Peyer's patch (tissue), 4 donors: ENCODE results near the gene EFNA2. TPM values are rescaled to one million over a fixed set of nuclear protein-coding genes. Genes with fewer than 3 reads are reported as not detected.

Experiments used
- DNase-seq, 3 donors: peaks; one replicate each; pipeline ENCODE4 v3.0.0-alpha.2; 2017 to 2019
- H3K27ac ChIP-seq, 4 donors: fragments of 200-600 bp; sonication (generic); one replicate each; pipeline ENCODE4 v1.5.1; 2016 to 2019
- H3K27me3 ChIP-seq, 2 donors: fragments of 200-600 bp; sonication (generic); one replicate each; pipeline ENCODE4 v1.5.1; 2019
- H3K36me3 ChIP-seq, 3 donors: fragments of 200-600 bp; sonication (generic); one replicate each; pipeline ENCODE4 v1.5.1; 2016 to 2019
- H3K4me1 ChIP-seq, 4 donors: fragments of 200-600 bp; sonication (generic); one replicate each; pipeline ENCODE4 v1.5.1; 2016 to 2019
- H3K4me3 ChIP-seq, 4 donors: fragments of 200-600 bp; sonication (generic); 1 replicate in 3 of 4; 2 replicates in 1 of 4; pipeline ENCODE4 v1.5.1; 2016 to 2019; ENCODE audit warnings: mild to moderate bottlenecking in 1 of 4
- H3K9me3 ChIP-seq, 4 donors: fragments of 200-600 bp; sonication (generic); one replicate each; pipeline ENCODE4 v1.5.1; 2016 to 2019; ENCODE audit warnings: mild to moderate bottlenecking in 1 of 4
- POLR2A ChIP-seq, 2 donors: fragments of 450-650 bp; IDR thresholded peaks; one replicate each; pipeline ENCODE4 v1.5.1; 2017; ENCODE audit warnings: antibody characterized with exemption in 2 of 2, mild to moderate bottlenecking in 2 of 2, moderate library complexity in 2 of 2
- total RNA-seq, 4 donors: library from RNA; depleted of rRNA; stranded (reverse); fragments of >200 nt; gene quantifications; one replicate each; pipeline ENCODE4 v1.1.0, GENCODE V29; 2016
- TF ChIP-seq, protein P1 (sequence below), 6 experiments: fragments of 450-650 bp in 4 of 6; fragments of 200-600 bp in 2 of 6; sonication (generic) in 1 of 6; IDR thresholded peaks; one replicate each; pipeline ENCODE4 v1.5.1; 2017 to 2019; ENCODE audit warnings: antibody characterized with exemption in 6 of 6, mild to moderate bottlenecking in 3 of 6, moderate library complexity in 1 of 6

The EFNA2 gene
- total RNA-seq, 4 donors from 2014 or later, result 21.5 to 34.1 (median 32.3) TPM

DNA sequence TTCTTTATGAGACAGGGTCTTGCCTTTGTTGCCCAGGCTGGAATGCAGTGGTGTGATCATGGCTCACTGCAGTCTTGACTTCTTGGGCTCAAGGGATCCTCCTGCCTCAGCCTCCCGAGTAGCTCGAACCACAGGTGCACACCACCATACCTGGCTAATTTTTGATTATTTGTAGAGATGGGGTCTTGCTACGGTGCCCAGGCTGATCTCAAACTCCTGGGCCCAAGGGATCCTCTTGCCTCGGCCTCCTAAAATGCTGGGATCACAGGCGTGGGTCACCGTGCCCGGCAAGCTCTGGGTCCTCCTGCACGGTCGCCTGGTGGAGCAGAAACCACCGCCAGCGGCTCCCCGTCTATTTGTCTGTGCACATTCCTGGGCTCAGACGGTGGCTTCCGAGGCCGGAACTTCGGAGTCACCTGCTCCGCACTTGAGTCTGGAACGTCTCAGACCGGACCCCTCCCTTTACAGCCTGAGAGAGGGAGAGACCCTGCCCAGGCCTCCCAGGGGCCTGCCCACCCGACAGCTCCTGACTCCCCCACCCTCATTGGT, 22.2 kb downstream of the EFNA2 start:
- TF ChIP-seq, protein P1, sequence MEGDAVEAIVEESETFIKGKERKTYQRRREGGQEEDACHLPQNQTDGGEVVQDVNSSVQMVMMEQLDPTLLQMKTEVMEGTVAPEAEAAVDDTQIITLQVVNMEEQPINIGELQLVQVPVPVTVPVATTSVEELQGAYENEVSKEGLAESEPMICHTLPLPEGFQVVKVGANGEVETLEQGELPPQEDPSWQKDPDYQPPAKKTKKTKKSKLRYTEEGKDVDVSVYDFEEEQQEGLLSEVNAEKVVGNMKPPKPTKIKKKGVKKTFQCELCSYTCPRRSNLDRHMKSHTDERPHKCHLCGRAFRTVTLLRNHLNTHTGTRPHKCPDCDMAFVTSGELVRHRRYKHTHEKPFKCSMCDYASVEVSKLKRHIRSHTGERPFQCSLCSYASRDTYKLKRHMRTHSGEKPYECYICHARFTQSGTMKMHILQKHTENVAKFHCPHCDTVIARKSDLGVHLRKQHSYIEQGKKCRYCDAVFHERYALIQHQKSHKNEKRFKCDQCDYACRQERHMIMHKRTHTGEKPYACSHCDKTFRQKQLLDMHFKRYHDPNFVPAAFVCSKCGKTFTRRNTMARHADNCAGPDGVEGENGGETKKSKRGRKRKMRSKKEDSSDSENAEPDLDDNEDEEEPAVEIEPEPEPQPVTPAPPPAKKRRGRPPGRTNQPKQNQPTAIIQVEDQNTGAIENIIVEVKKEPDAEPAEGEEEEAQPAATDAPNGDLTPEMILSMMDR (IDR thresholded peaks at IDR 0.05), result no peak
- no peak for TF ChIP-seq POLR2A (IDR thresholded peaks at IDR 0.05)
- no peaks in the 10 kb centered on the region for H3K9me3 ChIP-seq
- H3K4me3 ChIP-seq, result no peak overlapping the region
- H3K36me3 ChIP-seq, result no peaks in the 10 kb centered on the region
- no peak for DNase-seq
- no peaks in the 10 kb centered on the region for H3K27me3 ChIP-seq
- no peak overlapping the region for H3K27ac ChIP-seq
- peaks cover 0 to 12% (median 0%) of the 10 kb centered on the region in 4 donors for H3K4me1 ChIP-seq

DNA sequence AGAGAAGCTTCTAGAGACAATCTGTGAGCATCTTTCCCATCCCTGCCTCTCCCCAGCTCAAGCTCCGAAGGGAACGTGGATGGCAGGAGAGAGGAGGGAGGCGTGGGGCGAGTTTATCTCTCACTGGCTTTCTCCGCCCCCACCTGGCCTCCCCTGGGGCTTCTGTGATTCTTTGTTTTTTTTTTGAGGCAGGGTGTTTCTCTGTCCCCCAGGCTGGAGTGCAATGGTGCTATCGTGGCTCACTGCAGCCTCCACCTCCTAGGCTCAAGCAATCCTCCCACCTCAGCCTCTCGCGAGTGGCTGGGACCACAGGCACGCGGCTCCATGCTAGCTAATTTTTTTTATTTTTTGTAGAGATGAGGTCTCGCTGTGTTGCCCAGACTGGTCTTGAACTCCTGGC, 23.0 kb downstream of the EFNA2 start:
- DNase-seq, result no peak

DNA sequence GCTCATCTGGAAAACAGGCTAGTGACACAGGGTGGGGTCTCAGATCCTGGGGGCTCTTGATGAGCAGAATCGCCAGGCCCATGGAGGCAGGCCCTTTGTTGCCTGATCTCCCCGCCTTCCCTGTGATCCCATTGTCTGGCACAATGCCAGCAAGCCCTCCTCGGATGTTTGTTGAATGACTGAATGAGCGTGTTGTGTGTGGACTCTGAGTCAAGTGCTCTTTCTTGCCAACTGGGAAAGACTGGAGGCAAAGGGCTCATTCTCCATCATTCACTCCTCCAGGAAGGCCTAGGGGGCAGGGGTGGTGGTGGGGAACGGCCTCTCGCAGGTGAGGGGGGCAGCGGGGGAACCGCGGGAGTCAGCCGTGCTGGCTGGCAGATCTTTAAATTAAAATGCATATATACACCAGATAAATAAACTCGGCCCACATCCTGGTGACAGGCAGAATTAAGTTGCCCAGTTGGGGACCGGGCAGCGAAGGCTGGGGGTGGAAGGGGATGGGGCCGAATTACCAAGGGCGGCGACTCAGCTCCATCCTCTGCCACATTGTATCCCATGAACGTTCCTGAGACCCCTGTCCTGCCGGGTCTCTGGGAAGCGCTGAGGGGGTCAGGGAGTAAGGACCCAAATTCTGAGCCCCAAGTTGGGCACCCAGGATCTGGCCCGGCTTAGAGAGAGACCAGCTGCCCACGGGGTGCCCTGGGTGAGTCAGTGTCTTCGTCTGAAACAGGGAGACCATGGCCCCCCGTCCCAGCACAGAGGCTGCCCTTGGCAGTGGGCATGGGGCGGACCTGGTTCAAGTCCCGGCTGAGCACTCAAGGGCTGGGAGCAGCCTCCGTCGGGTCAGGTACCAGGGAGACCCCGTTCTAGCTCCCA, 24.5 kb downstream of the EFNA2 start:
- Histone ChIP-seq H3K4me3 (no peak overlapping the region), H3K27ac (no peak overlapping the region), H3K9me3 (no peaks in the 10 kb centered on the region), H3K4me1 (no peaks in the 10 kb centered on the region), H3K27me3 (no peaks in the 10 kb centered on the region), H3K36me3 (no peaks in the 10 kb centered on the region)
- TF ChIP-seq, protein P1 (IDR thresholded peaks at IDR 0.05), result no peak
- TF ChIP-seq POLR2A (IDR thresholded peaks at IDR 0.05), result no peak
- DNase-seq, result no peak

More for the DNA sequence above, 23.0 kb downstream of the EFNA2 start:
- Histone ChIP-seq H3K36me3 (no peaks in the 10 kb centered on the region), H3K27me3 (no peaks in the 10 kb centered on the region), H3K4me3 (no peak overlapping the region), H3K27ac (no peak overlapping the region), H3K9me3 (no peaks in the 10 kb centered on the region), H3K4me1 (peaks cover 0 to 12% (median 0%) of the 10 kb centered on the region in 4 donors)
- TF ChIP-seq, protein P1 (IDR thresholded peaks at IDR 0.05), result no peak
- TF ChIP-seq POLR2A (IDR thresholded peaks at IDR 0.05), result no peak

DNA sequence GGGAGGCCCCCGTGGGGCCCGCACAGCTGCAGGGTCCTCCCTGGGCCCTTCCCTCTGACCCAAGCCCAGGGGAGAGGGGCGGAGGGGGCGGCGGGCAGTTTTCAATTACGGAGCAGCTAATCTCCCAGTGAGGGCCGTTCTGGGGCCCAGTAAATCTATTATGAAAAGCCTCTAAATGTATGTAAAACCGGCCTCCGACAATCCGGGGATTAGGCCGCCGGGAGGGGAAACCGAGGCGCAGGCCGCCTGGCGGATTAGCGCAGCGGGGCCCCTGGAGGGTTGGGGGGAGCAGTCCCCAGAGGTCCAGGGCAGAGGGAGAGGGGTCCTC, 25.1 kb downstream of the EFNA2 start:
- H3K4me1 ChIP-seq, result peaks cover 0 to 6% (median under 1%) of the 10 kb centered on the region in 4 donors
- no peaks in the 10 kb centered on the region for H3K9me3 ChIP-seq
- no peaks in the 10 kb centered on the region for H3K27me3 ChIP-seq
- no peak overlapping the region for H3K27ac ChIP-seq
- no peaks in the 10 kb centered on the region for H3K36me3 ChIP-seq
- DNase-seq, result no peak
- H3K4me3 ChIP-seq, result no peak overlapping the region
- TF ChIP-seq, protein P1 (IDR thresholded peaks at IDR 0.05), result no peak
- no peak for TF ChIP-seq POLR2A (IDR thresholded peaks at IDR 0.05)

DNA sequence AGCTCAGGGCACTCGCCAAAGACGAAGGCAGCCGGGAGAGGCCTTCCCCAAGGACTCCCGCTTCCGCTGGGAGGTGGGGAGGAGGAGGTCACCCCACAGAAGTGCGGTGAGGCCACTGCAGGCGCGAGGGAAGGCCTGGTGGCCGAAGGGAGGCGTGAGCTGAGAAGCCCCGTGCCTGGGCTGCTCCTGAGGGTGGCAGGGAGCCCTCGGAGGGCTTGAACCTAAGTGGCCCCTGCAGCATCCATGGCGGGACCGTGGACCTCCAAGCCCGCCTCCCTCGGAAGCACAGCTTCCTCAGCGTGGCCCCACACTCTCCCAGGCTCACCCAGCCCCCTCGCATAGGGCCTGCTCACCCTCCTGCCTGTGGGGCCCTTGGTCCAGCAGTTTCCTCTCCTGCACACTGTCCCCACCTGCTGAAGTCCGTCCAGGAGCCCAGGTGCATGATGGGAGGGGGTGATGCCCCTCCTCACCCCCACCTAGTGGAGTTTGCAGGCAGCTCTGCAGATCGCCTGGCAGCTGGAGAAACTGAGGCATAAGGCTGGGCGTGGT, 25.9 kb downstream of the EFNA2 start:
- Histone ChIP-seq H3K4me3 (no peak overlapping the region), H3K27me3 (peaks cover 0 to 3% of the 10 kb centered on the region in 2 donors), H3K9me3 (no peaks in the 10 kb centered on the region), H3K4me1 (peaks cover 0 to 10% (median 2%) of the 10 kb centered on the region in 4 donors), H3K27ac (no peak overlapping the region), H3K36me3 (no peaks in the 10 kb centered on the region)
- no peak for DNase-seq
- TF ChIP-seq, protein P1 (IDR thresholded peaks at IDR 0.05), result no peak
- no peak for TF ChIP-seq POLR2A (IDR thresholded peaks at IDR 0.05)
